ENCODE results near the gene NIPBL.
"Not testable (repeated sequence)": the region's sequence is repeated elsewhere in the genome, so short reads cannot be mapped to it uniquely, and the experiment has no call there.

NIPBL gene

DNA sequence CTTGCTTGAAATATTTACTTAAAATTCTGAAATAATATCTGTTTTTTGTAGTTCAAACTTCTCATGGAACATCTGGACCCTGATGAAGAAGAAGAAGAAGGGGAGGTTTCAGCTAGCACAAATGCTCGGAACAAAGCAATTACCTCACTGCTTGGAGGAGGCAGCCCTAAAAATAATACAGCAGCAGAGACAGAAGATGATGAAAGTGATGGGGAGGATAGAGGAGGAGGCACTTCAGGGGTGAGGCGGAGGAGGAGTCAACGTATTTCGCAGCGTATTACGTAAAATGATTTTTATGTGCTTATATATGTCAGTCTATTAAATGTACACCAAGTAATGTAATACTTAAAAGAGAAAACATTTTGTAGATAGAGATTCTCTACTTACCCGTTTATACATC is 187.2 kb downstream of the NIPBL start:
- no peak for DNase-seq (ENCODE audit: low read depth)
- TF ChIP-seq, protein P1, sequence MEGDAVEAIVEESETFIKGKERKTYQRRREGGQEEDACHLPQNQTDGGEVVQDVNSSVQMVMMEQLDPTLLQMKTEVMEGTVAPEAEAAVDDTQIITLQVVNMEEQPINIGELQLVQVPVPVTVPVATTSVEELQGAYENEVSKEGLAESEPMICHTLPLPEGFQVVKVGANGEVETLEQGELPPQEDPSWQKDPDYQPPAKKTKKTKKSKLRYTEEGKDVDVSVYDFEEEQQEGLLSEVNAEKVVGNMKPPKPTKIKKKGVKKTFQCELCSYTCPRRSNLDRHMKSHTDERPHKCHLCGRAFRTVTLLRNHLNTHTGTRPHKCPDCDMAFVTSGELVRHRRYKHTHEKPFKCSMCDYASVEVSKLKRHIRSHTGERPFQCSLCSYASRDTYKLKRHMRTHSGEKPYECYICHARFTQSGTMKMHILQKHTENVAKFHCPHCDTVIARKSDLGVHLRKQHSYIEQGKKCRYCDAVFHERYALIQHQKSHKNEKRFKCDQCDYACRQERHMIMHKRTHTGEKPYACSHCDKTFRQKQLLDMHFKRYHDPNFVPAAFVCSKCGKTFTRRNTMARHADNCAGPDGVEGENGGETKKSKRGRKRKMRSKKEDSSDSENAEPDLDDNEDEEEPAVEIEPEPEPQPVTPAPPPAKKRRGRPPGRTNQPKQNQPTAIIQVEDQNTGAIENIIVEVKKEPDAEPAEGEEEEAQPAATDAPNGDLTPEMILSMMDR (IDR thresholded peaks at IDR 0.05; ENCODE audit: low read length, missing control alignments) = no peak
- no peak overlapping the region for H3K4me3 ChIP-seq (replicated peaks; ENCODE audit: low read depth, low read length)

DNA sequence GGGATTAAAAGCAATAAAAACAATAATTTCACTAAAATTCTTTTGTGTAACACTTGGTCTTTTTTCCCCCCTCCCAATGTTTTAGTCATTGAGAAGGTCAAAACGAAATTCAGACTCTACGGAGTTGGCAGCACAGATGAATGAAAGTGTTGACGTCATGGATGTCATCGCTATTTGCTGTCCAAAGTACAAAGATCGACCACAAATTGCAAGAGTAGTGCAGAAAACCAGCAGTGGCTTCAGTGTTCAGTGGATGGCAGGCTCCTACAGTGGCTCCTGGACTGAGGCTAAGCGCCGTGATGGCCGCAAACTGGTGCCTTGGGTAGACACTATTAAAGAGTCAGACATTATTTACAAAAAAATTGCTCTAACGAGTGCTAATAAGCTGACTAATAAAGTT is 187.9 kb downstream of the NIPBL start:
- no peak overlapping the region for H3K4me3 ChIP-seq (replicated peaks; ENCODE audit: low read depth, low read length)
- TF ChIP-seq, protein P1 (IDR thresholded peaks at IDR 0.05; ENCODE audit: low read length, missing control alignments) = no peak
- no peak for DNase-seq (ENCODE audit: low read depth)

DNA sequence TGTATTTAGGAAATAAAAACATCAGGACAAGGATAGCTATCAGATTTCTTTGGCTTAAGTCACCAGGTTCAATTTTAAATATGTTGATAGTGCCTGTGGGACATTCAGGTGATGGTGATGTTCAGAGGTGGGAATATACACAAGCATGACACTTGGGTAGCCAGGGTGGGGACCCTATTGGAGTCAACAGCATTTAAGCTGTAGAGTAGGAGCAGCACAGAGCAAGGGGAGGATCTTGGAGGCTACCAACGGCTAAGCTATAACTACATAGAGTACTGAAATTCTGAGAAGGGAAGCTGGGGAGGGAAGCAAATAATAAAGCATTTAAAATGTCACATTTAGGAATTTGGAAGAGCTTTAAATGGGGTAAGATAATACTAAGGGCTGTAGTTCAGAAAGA is 194.9 kb downstream of the NIPBL start:
- DNase-seq (ENCODE audit: low read depth) = no peak
- H3K4me3 ChIP-seq (replicated peaks; ENCODE audit: low read depth, low read length) = no peak overlapping the region
- TF ChIP-seq, protein P1 (IDR thresholded peaks at IDR 0.05; ENCODE audit: low read length, missing control alignments) = no peak

DNA sequence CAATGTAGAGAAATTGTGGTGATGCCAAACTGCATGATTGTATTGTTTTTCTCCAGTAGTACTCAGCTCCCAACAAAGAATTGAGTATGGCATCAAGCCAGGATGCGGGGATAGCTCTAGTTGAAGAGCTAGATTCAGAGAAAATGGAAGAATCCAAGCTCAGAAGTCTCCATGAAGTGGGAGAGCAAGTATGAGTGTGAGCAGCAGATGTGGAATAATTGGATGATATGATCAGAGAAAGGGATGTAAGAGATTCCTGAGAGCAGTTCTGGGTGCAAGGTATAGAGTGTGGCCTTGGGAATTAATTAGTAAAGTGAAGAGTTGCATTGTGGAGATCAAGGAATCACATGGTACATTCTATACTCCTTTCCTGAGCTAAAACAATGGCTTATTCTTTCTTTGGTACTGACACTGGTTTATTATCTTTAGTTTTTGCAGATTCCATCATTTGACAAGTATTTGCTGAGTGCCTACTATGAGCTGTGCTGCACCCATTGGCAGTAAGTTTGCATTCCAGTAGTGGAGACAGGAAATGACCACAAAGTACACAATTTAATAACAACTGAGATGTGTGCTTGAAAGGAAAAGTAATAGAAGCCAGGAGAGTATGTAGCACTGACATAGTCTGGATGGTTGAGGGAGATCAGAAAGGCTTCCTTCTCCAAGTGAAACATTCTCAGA is 195.5 kb downstream of the NIPBL start:
- peak; percentile 97 for DNase-seq (ENCODE audit: low read depth)
- TF ChIP-seq, protein P1 (IDR thresholded peaks at IDR 0.05; ENCODE audit: low read length, missing control alignments) = no peak
- H3K4me3 ChIP-seq (replicated peaks; ENCODE audit: low read depth, low read length) = no peak overlapping the region

DNA sequence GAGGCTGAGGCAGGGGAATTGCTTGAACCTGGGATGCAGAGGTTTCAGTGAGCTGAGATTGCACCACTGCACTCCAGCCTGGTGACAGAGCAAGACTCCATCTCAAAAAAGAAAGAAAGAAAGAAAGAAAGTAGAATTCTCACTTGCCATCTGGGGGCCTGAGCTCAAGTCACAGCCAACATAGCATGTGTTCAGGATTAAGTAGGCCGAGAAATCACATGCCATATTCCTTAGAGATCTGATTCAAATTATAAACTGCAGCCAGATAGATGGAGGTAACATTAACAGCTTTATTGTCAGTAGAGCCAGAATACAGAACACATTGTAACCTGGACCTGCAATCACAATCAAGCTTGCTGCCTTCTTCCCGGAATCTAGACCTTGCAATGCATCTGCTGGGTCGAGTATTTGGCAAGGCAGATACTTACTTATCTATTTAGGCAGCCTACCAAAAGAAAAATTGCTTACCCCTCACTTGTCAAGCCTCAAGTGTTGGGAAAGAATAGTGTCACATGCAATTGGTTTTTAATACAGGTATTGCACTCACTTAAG is 198.9 kb downstream of the NIPBL start:
- DNase-seq (ENCODE audit: low read depth) = peak; percentile 47
- no peak overlapping the region for H3K4me3 ChIP-seq (replicated peaks; ENCODE audit: low read depth, low read length)
- TF ChIP-seq, protein P1 (IDR thresholded peaks at IDR 0.05; ENCODE audit: low read length, missing control alignments) = no peak

DNA sequence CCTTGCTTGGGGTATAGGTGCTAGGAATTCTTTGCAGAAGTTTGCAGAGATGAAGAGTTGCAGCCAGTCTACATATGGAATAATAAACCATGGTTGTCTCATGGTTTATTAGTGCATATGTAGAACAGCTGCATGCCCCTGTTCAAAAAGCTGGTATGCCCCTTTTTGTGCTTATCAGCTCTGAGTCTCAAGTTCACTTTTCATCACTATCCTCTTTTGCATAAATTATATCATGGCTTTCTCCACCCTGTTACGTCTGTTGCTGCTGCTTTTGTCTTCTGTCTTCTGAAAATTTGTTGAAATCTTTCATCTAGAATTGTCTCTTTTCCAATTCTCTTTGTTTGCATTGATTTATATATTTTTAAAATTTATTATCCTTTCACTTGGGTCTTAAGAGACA is 200.6 kb downstream of the NIPBL start:
- no peak overlapping the region for H3K4me3 ChIP-seq (replicated peaks; ENCODE audit: low read depth, low read length)
- TF ChIP-seq, protein P1 (IDR thresholded peaks at IDR 0.05; ENCODE audit: low read length, missing control alignments) = no peak
- no peak for DNase-seq (ENCODE audit: low read depth)

DNA sequence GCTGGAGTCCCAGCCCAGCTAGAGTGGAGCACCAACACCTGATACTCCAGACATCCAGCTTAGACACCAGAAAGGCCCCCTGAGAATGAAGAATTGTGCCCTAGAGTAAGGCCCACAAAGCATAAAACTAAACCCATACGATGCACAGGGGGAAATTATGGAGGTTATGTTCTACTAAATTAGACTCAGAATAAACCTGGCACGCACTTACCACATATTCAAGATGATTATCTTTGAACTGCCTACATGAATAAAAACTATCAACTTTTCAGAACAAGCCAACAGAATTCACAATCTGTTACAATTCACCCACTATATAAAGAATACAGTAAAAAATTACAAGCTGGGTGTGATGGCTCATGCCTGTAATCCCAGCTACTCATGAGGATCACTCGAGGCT is 204.1 kb downstream of the NIPBL start:
- TF ChIP-seq, protein P1 (IDR thresholded peaks at IDR 0.05; ENCODE audit: low read length, missing control alignments) = no peak
- DNase-seq (ENCODE audit: low read depth) = no peak

DNA sequence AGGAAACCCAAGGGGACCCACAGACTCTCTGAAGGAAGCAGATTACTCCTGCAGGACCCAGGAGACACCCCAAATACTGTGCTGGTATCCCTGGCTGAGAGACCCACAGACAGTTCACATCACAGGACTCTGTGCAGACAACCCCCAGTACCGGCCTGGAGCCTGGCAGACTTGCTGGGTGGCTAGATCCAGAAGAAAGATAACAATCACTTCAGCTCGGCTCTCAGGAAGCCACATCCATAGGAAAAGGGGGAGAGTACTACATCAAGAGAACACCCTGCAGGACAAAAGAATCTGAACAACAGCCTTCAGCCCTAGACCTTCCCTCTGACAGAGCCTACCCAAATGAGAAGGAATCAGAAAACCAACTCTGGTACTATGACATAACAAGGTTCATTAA is 206.4 kb downstream of the NIPBL start:
- DNase-seq (ENCODE audit: low read depth) = not testable (repeated sequence)

More for the DNA sequence above, 204.1 kb downstream of the NIPBL start:
- no peak overlapping the region for H3K4me3 ChIP-seq (replicated peaks; ENCODE audit: low read depth, low read length)

DNA sequence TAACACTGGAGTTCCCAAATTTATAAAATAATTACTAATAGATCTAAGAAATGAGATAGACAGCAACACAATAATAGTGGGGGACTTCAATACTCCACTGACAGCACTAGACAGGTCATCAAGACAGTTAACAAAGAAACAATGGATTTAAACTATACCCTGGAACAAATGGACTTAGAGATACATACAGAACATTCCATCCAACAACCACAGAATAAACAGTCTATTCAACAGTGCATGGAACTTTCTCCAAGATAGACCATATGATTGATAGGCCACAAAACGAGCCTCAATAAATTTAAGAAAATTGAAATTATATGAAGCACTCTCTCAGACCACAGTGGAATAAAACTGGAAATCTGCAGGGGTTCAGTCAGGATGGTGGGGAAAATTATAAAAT is 209.5 kb downstream of the NIPBL start:
- not testable (repeated sequence) for H3K4me3 ChIP-seq (replicated peaks; ENCODE audit: low read depth, low read length); DNase-seq (ENCODE audit: low read depth)

More for the DNA sequence above, 206.4 kb downstream of the NIPBL start:
- not testable (repeated sequence) for H3K4me3 ChIP-seq (replicated peaks; ENCODE audit: low read depth, low read length)

Data from fibroblast of pulmonary artery (primary cell).